Pancreas (tissue), 10 donors: ENCODE data around the gene GAS6. TPM values are rescaled to one million over a fixed set of nuclear protein-coding genes. Genes with fewer than 3 reads are reported as not detected.

Source experiments
- ATAC-seq, 4 donors: fragments of 200-7000 bp; cut with Tn5 transposase; one replicate each; pipeline versions ENCODE4 v1.8.0 to v1.9.1; 2020; ENCODE audit warnings: mild to moderate bottlenecking in 4 of 4, moderate library complexity in 4 of 4
- DNase-seq, 6 donors: peaks; one replicate each; pipeline ENCODE4 v3.0.0-alpha.2; 2020
- FAIRE-seq: peaks from 2 replicates; lab custom pipeline; 2012; peaks lifted over from hg19 to GRCh38; lab: Jason Lieb, UNC
- H3K27ac ChIP-seq, 4 donors: fragments of 200-600 bp; sonication (generic); 1 replicate in 3 of 4; 2 replicates in 1 of 4; pipeline versions ENCODE4 v1.5.0 to v1.8.0; 2020
- H3K27me3 ChIP-seq, 4 donors: fragments of 200-600 bp; one replicate each; pipeline ENCODE4 v1.8.0; 2021
- H3K36me3 ChIP-seq, 3 donors: fragments of 200-600 bp; sonication (generic) in 1 of 3; one replicate each; pipeline versions ENCODE4 v1.5.0 to v1.8.0; 2020 to 2021
- H3K4me1 ChIP-seq, 3 donors: fragments of 200-600 bp; one replicate each; pipeline ENCODE4 v1.8.0; 2021
- H3K4me3 ChIP-seq, 4 donors: fragments of 200-600 bp; sonication (generic) in 2 of 4; one replicate each; pipeline versions ENCODE4 v1.5.0 to v1.8.0; 2020 to 2021
- H3K9me3 ChIP-seq, 4 donors: fragments of 200-600 bp; one replicate each; pipeline ENCODE4 v1.8.0; 2021
- CTCF ChIP-seq, 4 donors: fragments of 200-600 bp; sonication (generic) in 3 of 4; IDR thresholded peaks; one replicate each; pipeline versions ENCODE4 v1.5.0 to v1.8.0; 2021; ENCODE audit warnings: antibody characterized with exemption in 4 of 4
- WGBS, 2 donors: extraction: QIAGEN DNeasy Blood & Tissue Kit; methylation state at CpG; one replicate each; pipeline ENCODE4 v1.1.7; 2013; 5-methylcytosine and 5-hydroxymethylcytosine counted together
- intact Hi-C, 3 donors: fragments of 100-400 bp; cut with DNase I; formaldehyde crosslinking; loops; one replicate each; pipeline versions ENCODE4 v1.11.1 to v1.14.2; 2022
- polyA plus RNA-seq, 2 donors: library from polyadenylated mRNA; stranded (reverse); fragments of 200-250 nt; gene quantifications; one replicate each; pipeline ENCODE4 v1.2.3, GENCODE V29; 2013
- total RNA-seq, 6 donors: library from RNA; stranded (reverse); fragmentation: NEBNext Ultra II Directional in 4 of 6; extraction: Animal tissue kit (Norgen Biotek cat#: 25700) in 4 of 6; gene quantifications; one replicate each; pipeline versions ENCODE4 v1.2.1 to v1.2.4, GENCODE V29; 2021 to 2023
- donor health status: healthy with polysubstance abuse.
- donor health status: DM: no; HTN: no; CAD: no; lungs with moderate emphysema.
- donor health status: DM: no; HTN: no; CAD: no.
- donor health status: control.
- donor health status: control.
- donor health status: Bipolar disorder and iron deficiency.
- donor health status: DM: yes; HTN: yes; CAD: no.
- donor health status: DM: no; HTN: no; CAD: no.
- donor health status: DM: no; HTN: no; CAD: no.
- donor health status: DM: yes; HTN: yes; CAD: no.

GAS6 gene
- total and polyA plus RNA-seq, 8 donors = 24.3 to 124 (median 42.2) TPM

- Histone ChIP-seq H3K4me1 (peaks cover 15 to 17% (median 17%) of the 10 kb centered on the region in 3 donors), H3K27me3 (no peaks in the 10 kb centered on the region), H3K36me3 (no peaks in the 10 kb centered on the region), H3K9me3 (no peaks in the 10 kb centered on the region), H3K27ac (no peak overlapping the region), H3K4me3 (no peak overlapping the region)
- ATAC-seq = no peak
- intact Hi-C loops = no loop called here
- TF ChIP-seq CTCF (IDR thresholded peaks at IDR 0.05) = no peak
- no peak for FAIRE-seq
- DNase-seq = no peak
- WGBS, 2 donors = 94 to 95% methylated on average over 3 of the region's 3 CpGs
These were observed 13.0 kb downstream of the GAS6 start for GRCh38 chr13:113850722-113851479.

GRCh38 chr13:113849981-113850721, 13.7 kb downstream of the GAS6 start:
- no peaks in the 10 kb centered on the region for H3K9me3 ChIP-seq
- peaks cover 15 to 17% (median 17%) of the 10 kb centered on the region in 3 donors for H3K4me1 ChIP-seq
- H3K36me3 ChIP-seq = no peaks in the 10 kb centered on the region
- H3K27ac ChIP-seq = no peak overlapping the region
- no peak for TF ChIP-seq CTCF (IDR thresholded peaks at IDR 0.05)
- WGBS, 2 donors = 77% methylated on average over 8 of the region's 8 CpGs
- FAIRE-seq (no peak), ATAC-seq (peak in 1 of 4 donors; percentile 19), DNase-seq (no peak)
- no peak overlapping the region for H3K4me3 ChIP-seq
- H3K27me3 ChIP-seq = no peaks in the 10 kb centered on the region
- intact Hi-C loops = no loop called here

GRCh38 chr13:113849546-113849945, 14.3 kb downstream of the GAS6 start:
- intact Hi-C loops = no loop called here
- FAIRE-seq = no peak

GRCh38 chr13:113848431-113849260, 15.2 kb downstream of the GAS6 start:
- no peaks in the 10 kb centered on the region for H3K9me3 ChIP-seq
- DNase-seq (peak in 2 of 6 donors; percentile 17 to 40), ATAC-seq (peak in 2 of 4 donors; percentile 28 to 40), FAIRE-seq (no peak)
- H3K4me3 ChIP-seq = no peak overlapping the region
- no peak for TF ChIP-seq CTCF (IDR thresholded peaks at IDR 0.05)
- H3K27me3 ChIP-seq = no peaks in the 10 kb centered on the region
- 89 to 92% methylated on average over 18 of the region's 18 CpGs for WGBS, 2 donors
- intact Hi-C loops = no loop called here
- H3K4me1 ChIP-seq = peaks cover 6 to 10% (median 8%) of the 10 kb centered on the region in 3 donors
- H3K36me3 ChIP-seq = peaks cover 0 to 7% (median 0%) of the 10 kb centered on the region in 3 donors
- no peak overlapping the region for H3K27ac ChIP-seq

More at GRCh38 chr13:113849546-113849945, 14.3 kb downstream of the GAS6 start:
- DNase-seq (no peak), ATAC-seq (no peak)
- 72 to 78% methylated on average over 3 of the region's 3 CpGs for WGBS, 2 donors
- H3K27me3 ChIP-seq = no peaks in the 10 kb centered on the region
- no peak overlapping the region for H3K27ac ChIP-seq
- TF ChIP-seq CTCF (IDR thresholded peaks at IDR 0.05) = no peak
- peaks cover 15 to 17% (median 16%) of the 10 kb centered on the region in 3 donors for H3K4me1 ChIP-seq
- no peak overlapping the region for H3K4me3 ChIP-seq
- H3K36me3 ChIP-seq = no peaks in the 10 kb centered on the region
- no peaks in the 10 kb centered on the region for H3K9me3 ChIP-seq
